22Rv1 (cell line): ENCODE results near the gene TMEM255B.
"Not testable (repeated sequence)": the region's sequence is repeated elsewhere in the genome, so short reads cannot be mapped to it uniquely, and the experiment has no call there.

Source experiments
- H3K27ac ChIP-seq: fragments of 450-650 bp; 2 replicates; pipeline ENCODE4 v1.5.1; 2017
- ZFX ChIP-seq: fragments of 450-650 bp; IDR thresholded peaks from 2 replicates; pipeline ENCODE4 v1.6.1; 2017; ENCODE audit warnings: antibody characterized with exemption, borderline replicate concordance
- TF ChIP-seq, protein P1 (sequence below): fragments of 450-650 bp; IDR thresholded peaks from 2 replicates; pipeline ENCODE4 v1.5.1; 2017; ENCODE audit warnings: mild to moderate bottlenecking

The TMEM255B gene

DNA sequence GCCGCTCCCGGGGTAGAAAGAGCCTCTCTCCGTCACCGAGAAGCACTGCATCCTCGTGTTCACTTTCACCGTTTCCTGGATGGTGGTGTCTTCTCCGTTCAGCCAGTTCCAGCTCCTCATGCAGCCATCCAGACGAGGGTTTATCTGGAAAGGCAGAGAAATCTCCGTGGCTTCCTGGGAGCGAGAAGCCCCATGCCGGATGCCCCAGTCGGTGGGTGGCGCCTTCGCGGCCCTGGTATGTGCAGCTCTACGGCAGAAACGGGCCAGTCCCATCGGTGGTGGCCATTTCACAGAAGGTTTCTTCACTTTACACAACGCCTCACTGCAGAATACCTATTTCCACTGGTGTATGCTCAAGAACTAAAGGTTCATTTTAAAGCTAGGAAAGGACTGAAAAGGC lies 68.0 kb downstream of the TMEM255B start:
- TF ChIP-seq ZFX, result no peak
- TF ChIP-seq, protein P1, sequence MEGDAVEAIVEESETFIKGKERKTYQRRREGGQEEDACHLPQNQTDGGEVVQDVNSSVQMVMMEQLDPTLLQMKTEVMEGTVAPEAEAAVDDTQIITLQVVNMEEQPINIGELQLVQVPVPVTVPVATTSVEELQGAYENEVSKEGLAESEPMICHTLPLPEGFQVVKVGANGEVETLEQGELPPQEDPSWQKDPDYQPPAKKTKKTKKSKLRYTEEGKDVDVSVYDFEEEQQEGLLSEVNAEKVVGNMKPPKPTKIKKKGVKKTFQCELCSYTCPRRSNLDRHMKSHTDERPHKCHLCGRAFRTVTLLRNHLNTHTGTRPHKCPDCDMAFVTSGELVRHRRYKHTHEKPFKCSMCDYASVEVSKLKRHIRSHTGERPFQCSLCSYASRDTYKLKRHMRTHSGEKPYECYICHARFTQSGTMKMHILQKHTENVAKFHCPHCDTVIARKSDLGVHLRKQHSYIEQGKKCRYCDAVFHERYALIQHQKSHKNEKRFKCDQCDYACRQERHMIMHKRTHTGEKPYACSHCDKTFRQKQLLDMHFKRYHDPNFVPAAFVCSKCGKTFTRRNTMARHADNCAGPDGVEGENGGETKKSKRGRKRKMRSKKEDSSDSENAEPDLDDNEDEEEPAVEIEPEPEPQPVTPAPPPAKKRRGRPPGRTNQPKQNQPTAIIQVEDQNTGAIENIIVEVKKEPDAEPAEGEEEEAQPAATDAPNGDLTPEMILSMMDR, result no peak
- no peak overlapping the region for H3K27ac ChIP-seq

DNA sequence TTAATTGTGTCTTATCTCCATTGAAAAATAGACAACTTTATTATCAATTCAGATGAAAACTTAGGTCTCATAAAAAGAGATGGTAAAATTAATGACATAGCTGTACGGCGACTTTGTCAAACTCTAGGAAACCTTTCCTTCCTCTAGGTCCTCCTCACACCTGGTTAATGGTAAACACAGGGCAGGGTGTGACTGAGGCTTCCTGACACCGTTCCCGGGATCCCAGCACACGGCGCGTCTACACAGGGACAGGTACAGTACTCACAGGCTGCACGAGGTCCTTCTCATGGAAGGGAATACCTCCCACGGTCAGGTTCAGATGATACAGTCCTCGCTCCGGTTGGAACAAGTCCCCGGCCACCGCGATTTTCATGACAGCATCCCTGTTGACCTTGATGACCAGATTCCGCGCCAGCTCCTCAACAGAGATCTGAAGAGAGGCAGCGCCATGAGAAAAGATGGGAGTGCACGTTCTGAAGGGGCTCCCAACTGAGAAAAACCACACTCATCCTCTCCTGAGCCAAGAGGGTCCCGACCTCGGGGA lies 69.3 kb downstream of the TMEM255B start:
- TF ChIP-seq, protein P1, result no peak
- no peak for TF ChIP-seq ZFX
- no peak overlapping the region for H3K27ac ChIP-seq

DNA sequence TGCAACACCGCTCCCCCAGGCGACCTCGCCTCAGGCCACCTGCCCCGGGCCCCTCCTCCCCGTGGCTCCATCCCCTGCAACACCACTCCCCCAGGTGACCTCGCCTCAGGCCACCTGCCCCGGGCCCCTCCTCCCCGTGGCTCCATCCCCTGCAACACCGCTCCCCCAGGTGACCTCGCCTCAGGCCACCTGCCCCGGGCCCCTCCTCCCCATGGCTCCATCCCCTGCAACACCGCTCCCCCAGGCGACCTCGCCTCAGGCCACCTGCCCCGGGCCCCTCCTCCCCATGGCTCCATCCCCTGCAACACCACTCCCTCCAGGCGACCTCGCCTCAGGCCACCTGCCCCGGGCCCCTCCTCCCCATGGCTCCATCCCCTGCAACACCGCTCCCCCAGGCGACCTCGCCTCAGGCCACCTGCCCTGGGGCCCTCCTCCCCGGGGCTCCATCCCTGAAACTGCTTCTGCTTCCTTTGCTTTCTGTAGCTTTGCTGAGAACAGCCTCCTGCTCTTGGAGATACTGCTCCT lies 71.5 kb downstream of the TMEM255B start:
- not testable (repeated sequence) for H3K27ac ChIP-seq

DNA sequence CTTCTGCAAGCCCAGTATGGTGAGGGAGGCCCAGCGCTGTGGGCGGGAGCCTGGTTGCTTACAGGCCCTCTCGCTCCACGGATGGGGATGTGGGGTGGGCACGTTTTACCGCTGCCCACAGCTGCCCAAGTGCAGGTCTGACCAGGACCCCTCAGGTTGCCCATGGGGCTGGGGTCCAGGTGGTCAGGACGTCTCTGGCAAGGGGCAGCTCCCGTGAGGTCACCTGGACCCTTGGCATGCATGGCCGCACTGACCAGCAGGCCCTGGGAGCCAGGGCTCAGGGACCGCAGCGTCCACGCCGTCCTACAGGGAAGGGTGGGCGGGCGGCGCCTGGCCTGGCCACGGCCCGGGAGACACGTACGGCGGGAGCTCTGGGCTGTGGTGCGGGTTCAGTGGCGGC lies 72.0 kb downstream of the TMEM255B start:
- no peak overlapping the region for H3K27ac ChIP-seq
- no peak for TF ChIP-seq ZFX
- TF ChIP-seq, protein P1, result no peak

DNA sequence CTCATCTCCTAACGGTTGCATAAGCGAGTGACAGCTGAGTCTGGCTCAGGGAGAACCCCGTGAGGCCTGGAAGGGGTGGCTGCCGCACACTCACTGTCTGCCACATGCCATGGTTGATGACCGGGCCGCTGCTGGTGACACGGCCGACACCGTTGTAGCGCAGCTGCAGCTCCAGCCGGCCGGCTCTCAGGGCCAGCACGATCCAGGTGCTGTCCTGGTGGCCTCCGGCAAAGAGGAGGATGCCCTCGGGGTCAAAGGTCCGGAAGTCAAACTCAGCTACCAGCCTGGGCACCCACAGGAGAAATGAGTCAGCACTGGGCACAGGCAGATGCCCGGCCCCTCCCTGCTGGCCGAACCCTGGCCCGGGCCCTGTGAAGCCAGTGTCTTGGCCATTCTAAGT lies 73.2 kb downstream of the TMEM255B start:
- no peak for TF ChIP-seq ZFX
- TF ChIP-seq, protein P1, result no peak
- H3K27ac ChIP-seq, result no peak overlapping the region

DNA sequence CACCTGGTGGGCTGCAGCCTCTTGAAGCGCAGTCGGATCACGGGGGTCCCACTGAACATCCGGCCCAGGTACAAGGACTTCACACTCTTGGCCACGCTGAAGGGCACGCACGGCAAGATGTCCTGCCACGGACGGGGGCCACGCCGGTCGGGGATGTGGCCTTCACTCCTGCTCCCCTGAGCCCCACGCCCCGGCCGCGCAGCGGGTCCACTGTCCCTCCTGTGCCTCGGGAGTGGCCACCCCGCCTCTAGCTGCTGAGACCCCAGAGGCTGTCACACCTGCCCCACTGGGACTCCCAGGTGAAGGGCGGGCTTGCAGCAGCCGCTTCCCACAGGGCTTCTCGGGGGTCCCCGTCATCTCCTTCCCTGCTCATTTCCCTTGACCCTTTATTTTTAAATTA lies 73.6 kb downstream of the TMEM255B start:
- TF ChIP-seq, protein P1, result no peak
- no peak for TF ChIP-seq ZFX

DNA sequence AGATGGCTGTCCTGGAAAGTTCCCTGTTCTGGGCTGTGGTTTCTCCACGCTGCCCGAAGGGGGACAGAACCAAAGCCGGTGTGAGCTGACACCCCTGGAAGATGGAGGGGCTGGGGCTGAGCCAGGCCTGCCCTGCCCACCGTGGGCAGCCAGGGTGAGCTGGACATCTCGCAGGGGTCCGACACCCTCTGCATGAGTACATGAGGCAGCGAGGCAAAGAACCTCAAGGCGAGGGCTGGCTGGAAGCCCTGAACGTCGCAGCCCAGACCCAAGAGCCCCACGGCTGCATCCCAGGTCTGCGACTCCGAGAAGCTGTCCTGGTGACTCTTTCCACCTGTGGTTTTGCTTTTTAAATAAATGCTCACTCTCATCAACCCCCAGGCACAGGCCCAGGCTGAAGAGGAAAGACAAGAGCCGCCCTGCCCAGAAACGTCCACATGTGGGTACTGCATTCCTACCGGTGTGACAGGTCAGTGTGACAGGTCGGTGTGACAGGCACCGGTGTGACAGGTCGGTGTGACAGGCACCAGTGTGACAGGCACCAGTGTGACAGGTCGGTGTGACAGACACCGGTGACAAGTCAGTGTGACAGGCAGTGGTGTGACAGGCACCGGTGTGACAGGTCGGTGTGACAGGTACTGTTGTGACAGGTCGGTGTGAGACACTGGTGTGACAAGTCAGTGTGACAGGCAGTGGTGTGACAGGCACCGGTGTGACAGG lies 74.2 kb downstream of the TMEM255B start:
- no peak overlapping the region for H3K27ac ChIP-seq
- TF ChIP-seq ZFX, result no peak
- TF ChIP-seq, protein P1, result no peak

More for the DNA sequence above, 73.6 kb downstream of the TMEM255B start:
- H3K27ac ChIP-seq, result no peak overlapping the region

DNA sequence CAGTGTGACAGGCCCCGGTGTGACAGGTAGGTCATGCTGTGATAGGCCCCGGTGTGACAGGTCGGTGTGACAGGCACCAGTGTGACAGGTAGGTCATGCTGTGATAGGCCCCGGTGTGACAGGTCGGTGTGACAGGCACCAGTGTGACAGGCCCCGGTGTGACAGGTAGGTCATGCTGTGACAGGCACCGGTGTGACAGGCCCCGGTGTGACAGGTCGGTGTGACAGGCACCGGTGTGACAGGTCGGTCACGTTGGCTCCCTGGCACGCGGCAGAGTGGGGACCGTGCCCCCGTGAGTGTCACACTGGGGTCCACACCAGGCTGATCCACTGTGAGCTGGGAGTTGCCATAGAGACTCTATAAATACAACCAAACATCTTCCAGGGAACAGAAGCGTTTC lies 75.0 kb downstream of the TMEM255B start:
- H3K27ac ChIP-seq, result not testable (repeated sequence)
